ENCODE data around the gene TPST1. TPM values are rescaled to one million over a fixed set of nuclear protein-coding genes. Genes with fewer than 3 reads are reported as not detected.

Gene TPST1
- total and polyA plus RNA-seq, 9 of the 15 experiments (the other 6 are each of a cell fraction or from before 2014, with no cell fraction given), result 0.15 to 2.2 (median 0.53) TPM

- no peak for FAIRE-seq
Observed at GRCh38 chr7:66310620-66311019, 105.5 kb downstream of the TPST1 start.

More at GRCh38 chr7:66310620-66311019, 105.5 kb downstream of the TPST1 start:
- TF ChIP-seq ZNF174 (CRISPR knock-in tag; IDR thresholded peaks at IDR 0.05) (no peak), THRB (CRISPR knock-in tag; conservative IDR thresholded peaks at IDR 0.05) (no peak), NFE2 (IDR thresholded peaks at IDR 0.05; ENCODE audit: low read depth) (no peak), ZNF695 (CRISPR knock-in tag; IDR thresholded peaks at IDR 0.05) (no peak)
- H3K9me1 ChIP-seq (ENCODE audit: control insufficient read depth, insufficient read depth, low read length), result no peaks in the 10 kb centered on the region
- ChIA-PET CTCF (ENCODE audit: low intra/inter-chr PET ratio) (no interaction called here), POLR2A (no interaction called here)
- H3K79me2 ChIP-seq (ENCODE audit: control insufficient read depth, insufficient read depth, low read length), result no peaks in the 10 kb centered on the region
- WGBS (ENCODE audit: insufficient coverage, low coverage, missing lambda C conversion rate), result 13% methylated on average over 2 of the region's 2 CpGs
- no peak overlapping the region for H3K9ac ChIP-seq (ENCODE audit: insufficient read depth in 1 of 2, low read depth in 2 of 2, low read length in 2 of 2)
- DNase-seq (ENCODE audit: extremely low read depth in 1 of 4, low spot score in 3 of 4) (no peak), ATAC-seq (no peak)
- no peaks in the 10 kb centered on the region for H3K9me3 ChIP-seq (replicated peaks; ENCODE audit: control insufficient read depth, insufficient read depth, low read depth, low read length)
- no TSS peak for BruUV-seq (replicated peaks)
- H3K4me1 ChIP-seq (replicated peaks in 1 of 2; ENCODE audit: control insufficient read depth in 2 of 2, insufficient read depth in 2 of 2, low read length in 2 of 2), result no peaks in the 10 kb centered on the region
- H3K27me3 ChIP-seq (ENCODE audit: control insufficient read depth in 2 of 2, insufficient read depth in 2 of 2, low read length in 2 of 2), result peaks cover 24 to 32% of the 10 kb centered on the region in 2 experiments
- in situ Hi-C loops (cut with MboI), result no loop called here
- H3K4me2 ChIP-seq (ENCODE audit: insufficient read depth, low read length), result no peak overlapping the region
- no peak overlapping the region for H2AFZ ChIP-seq (ENCODE audit: low read depth, low read length)
- no peak overlapping the region for H3K27ac ChIP-seq (ENCODE audit: extremely low read depth, low read depth, low read length)
- no peaks in the 10 kb centered on the region for H3K36me3 ChIP-seq (ENCODE audit: control insufficient read depth, insufficient read depth, low read length)
- H3K4me3 ChIP-seq, result no peak overlapping the region
- intact Hi-C loops (cut with micrococcal nuclease), result loop anchor here (10.0 kb wide), 1 partner anchor 276 kb away; no protein-coding TSS in a partner anchor
- H4K20me1 ChIP-seq (replicated peaks; ENCODE audit: control insufficient read depth, insufficient read depth, low read length), result no peaks in the 10 kb centered on the region

Measured in K562 (cell line).